ENCODE results near the gene TBX15. TPM values are rescaled to one million over a fixed set of nuclear protein-coding genes. Genes with fewer than 3 reads are reported as not detected.

TBX15 gene
- total RNA-seq, 4 donors from 2014 or later: 0.21 to 0.62 TPM; not detected in 2

DNA sequence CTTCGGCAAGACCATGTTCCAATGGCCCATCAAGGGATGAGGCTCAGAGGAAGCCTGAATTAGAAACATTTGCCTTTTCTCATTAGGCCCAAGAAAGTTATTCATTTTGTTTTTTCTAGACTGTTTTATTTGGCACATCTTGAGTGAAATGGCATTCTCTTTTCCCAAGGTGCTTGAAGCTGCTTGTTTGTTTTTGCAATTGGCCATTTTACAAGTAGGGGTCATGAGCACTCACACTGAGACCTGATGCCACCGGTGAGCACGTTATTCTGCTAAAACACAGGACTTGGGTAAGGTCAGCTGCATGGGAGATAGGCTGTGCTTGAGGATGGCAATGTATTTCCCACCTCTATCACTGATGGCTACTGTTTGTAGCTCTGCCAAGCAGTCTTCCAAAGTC, 128.1 kb downstream of the TBX15 start:
- no peak overlapping the region for H3K27ac ChIP-seq
- TF ChIP-seq POLR2A (IDR thresholded peaks at IDR 0.05): no peak
- intact Hi-C loops (cut with DNase I; ENCODE audit: low total_unique reads): no loop called here
- DNase-seq: no peak
- H3K4me3 ChIP-seq: no peak overlapping the region
- no peaks in the 10 kb centered on the region for H3K27me3 ChIP-seq
- no peaks in the 10 kb centered on the region for H3K36me3 ChIP-seq
- H3K9me3 ChIP-seq: no peaks in the 10 kb centered on the region
- H3K4me1 ChIP-seq: no peaks in the 10 kb centered on the region

DNA sequence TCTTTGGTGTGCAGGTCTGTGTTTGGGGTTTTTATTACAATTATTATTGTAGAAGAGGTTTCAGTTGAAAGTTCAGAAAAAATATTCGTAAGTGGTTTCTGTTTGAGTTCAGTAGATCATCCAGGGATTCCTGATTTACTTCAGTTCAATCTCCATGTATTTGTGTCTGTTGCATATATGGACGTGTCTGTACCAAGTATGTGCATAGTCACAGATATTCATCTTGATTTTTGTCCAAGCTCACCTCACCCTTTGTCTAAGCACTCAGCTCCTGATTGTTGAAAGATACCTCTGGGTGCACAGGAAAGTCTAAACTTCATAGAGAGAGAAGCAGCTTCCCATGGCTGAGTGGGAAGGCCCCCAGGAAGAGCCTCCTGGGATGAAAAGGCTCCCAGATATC, 141.7 kb downstream of the TBX15 start:
- TF ChIP-seq POLR2A (IDR thresholded peaks at IDR 0.05): no peak
- no peak for TF ChIP-seq CTCF (IDR thresholded peaks at IDR 0.05)
- H3K27me3 ChIP-seq: no peaks in the 10 kb centered on the region
- H3K4me1 ChIP-seq: no peaks in the 10 kb centered on the region
- no peak overlapping the region for H3K27ac ChIP-seq
- intact Hi-C loops (cut with DNase I; ENCODE audit: low total_unique reads): no loop called here
- H3K4me3 ChIP-seq: no peak overlapping the region
- no peak for DNase-seq
- no peaks in the 10 kb centered on the region for H3K9me3 ChIP-seq
- H3K36me3 ChIP-seq: no peaks in the 10 kb centered on the region

- no peak for DNase-seq
- Histone ChIP-seq H3K27me3 (no peaks in the 10 kb centered on the region), H3K4me3 (no peak overlapping the region), H3K4me1 (no peaks in the 10 kb centered on the region), H3K9me3 (no peaks in the 10 kb centered on the region), H3K27ac (no peak overlapping the region), H3K36me3 (no peaks in the 10 kb centered on the region)
- TF ChIP-seq POLR2A (IDR thresholded peaks at IDR 0.05): no peak
- TF ChIP-seq CTCF (IDR thresholded peaks at IDR 0.05): no peak
- intact Hi-C loops (cut with DNase I; ENCODE audit: low total_unique reads): no loop called here
Observed at GRCh38 chr1:118842452-118843201, 145.5 kb downstream of the TBX15 start.

- no peak for DNase-seq
- H3K4me1 ChIP-seq: no peaks in the 10 kb centered on the region
- no peak overlapping the region for H3K4me3 ChIP-seq
- no peaks in the 10 kb centered on the region for H3K9me3 ChIP-seq
- H3K27ac ChIP-seq: no peak overlapping the region
- no peaks in the 10 kb centered on the region for H3K36me3 ChIP-seq
- no peaks in the 10 kb centered on the region for H3K27me3 ChIP-seq
- intact Hi-C loops (cut with DNase I; ENCODE audit: low total_unique reads): no loop called here
- TF ChIP-seq CTCF (IDR thresholded peaks at IDR 0.05): no peak
Observed at GRCh38 chr1:118841521-118841920, 146.6 kb downstream of the TBX15 start.

Small RNA genes within 50 kb of the gene (small RNA-seq; reads per million reads assigned to genes)
- gene AL139420.2: not detected

Other genes with a start within 250 kb of the TBX15 start
- gene WARS2, start 152.3 kb upstream of the TBX15 start, total RNA-seq: 10 to 100 TPM; 13.5 to 22.6 (median 18.5) TPM